Ovary (tissue), 9 donors: Measurements from ENCODE around the gene SLC1A5. TPM values are rescaled to one million over a fixed set of nuclear protein-coding genes. Genes with fewer than 3 reads are reported as not detected.
"Not testable (repeated sequence)": the region's sequence is repeated elsewhere in the genome, so short reads cannot be mapped to it uniquely, and the experiment has no call there.

Experiments used
- DNase-seq, 5 donors: peaks; one replicate each; pipeline ENCODE4 v3.0.0-alpha.2; 2019 to 2020
- H3K27ac ChIP-seq, 2 donors: fragments of 200-600 bp; one replicate each; pipeline versions ENCODE4 v1.5.1 to v1.8.0; 2019 to 2022
- H3K27me3 ChIP-seq: fragments of 200-600 bp; one replicate; pipeline ENCODE4 v1.8.0; 2022
- H3K36me3 ChIP-seq: fragments of 200-600 bp; sonication (generic); one replicate; pipeline ENCODE4 v1.5.1; 2019
- H3K4me1 ChIP-seq: one replicate; pipeline ENCODE4 v1.8.1; 2013; ENCODE audit warnings: mild to moderate bottlenecking, moderate library complexity; ENCODE audit not compliant: insufficient read depth
- H3K4me3 ChIP-seq: fragments of 200-600 bp; sonication (generic); one replicate; pipeline ENCODE4 v1.5.1; 2017
- H3K9me3 ChIP-seq, 2 donors: fragments of 200-600 bp in 1 of 2; sonication (generic) in 1 of 2; one replicate each; pipeline versions ENCODE4 v1.5.1 to v1.8.1; 2013 to 2019; ENCODE audit warnings: mild to moderate bottlenecking in 1 of 2, moderate library complexity in 1 of 2
- EP300 ChIP-seq: sonication (generic); formaldehyde crosslinking; IDR thresholded peaks from one replicate; pipeline ENCODE4 v1.6.1; 2017; ENCODE audit warnings: antibody characterized with exemption
- POLR2A ChIP-seq: fragments of 450-650 bp; IDR thresholded peaks from one replicate; pipeline ENCODE4 v1.6.1; 2017; ENCODE audit warnings: antibody characterized with exemption, mild to moderate bottlenecking, moderate library complexity
- WGBS, 3 donors: extraction: QIAGEN DNeasy Blood & Tissue Kit in 1 of 3; methylation state at CpG; one replicate each; pipeline versions ENCODE4 v1.1.5 to v1.1.7; 2013 to 2017; 5-methylcytosine and 5-hydroxymethylcytosine counted together
- intact Hi-C, 4 donors: fragments of 100-400 bp; cut with DNase I; formaldehyde crosslinking; loops; one replicate each; pipeline versions ENCODE4 v1.11.0 to v1.15.1; 2022 to 2023
- polyA plus RNA-seq, 2 donors: library from polyadenylated mRNA; stranded (reverse); fragments of 200-250 nt in 1 of 2; fragments of 350-450 nt in 1 of 2; fragmentation: Illumina TruSeq in 1 of 2; extraction: RNeasy Lipid Tissue Mini Kit (QIAGEN cat#74804) in 1 of 2; gene quantifications; one replicate each; pipeline ENCODE4 v1.2.3, GENCODE V29; 2013 to 2014
- total RNA-seq, 7 donors: library from RNA; depleted of rRNA in 2 of 7; stranded (reverse); fragments of >200 nt in 2 of 7; fragmentation: NEBNext Ultra II Directional in 3 of 7; extraction: Animal tissue kit (Norgen Biotek cat#: 25700) in 3 of 7; gene quantifications; one replicate each; pipeline versions ENCODE4 v1.1.0 to v1.2.4, GENCODE V29; 2016 to 2023
- TF ChIP-seq, protein P1 (sequence below), 3 donors: fragments of 450-650 bp in 2 of 3; fragments of 200-600 bp in 1 of 3; IDR thresholded peaks; one replicate each; pipeline versions ENCODE4 v1.5.1 to v1.8.0; 2016 to 2022; ENCODE audit warnings: antibody characterized with exemption in 3 of 3, mild to moderate bottlenecking in 1 of 3
- donor health status: DM: no; HTN: no; CAD: no; lungs with moderate emphysema.
- donor health status: DM: no; HTN: no; CAD: no.
- donor health status: Bipolar disorder and iron deficiency.
- donor health status: DM: yes; HTN: yes; CAD: no.
- donor health status: DM: no; HTN: no; CAD: no.
- donor health status: DM: yes; HTN: yes; CAD: no.

Gene SLC1A5
- total and polyA plus RNA-seq, 9 donors = 26.8 to 339 (median 61.6) TPM

- TF ChIP-seq EP300 = no peak
- TF ChIP-seq, protein P1, sequence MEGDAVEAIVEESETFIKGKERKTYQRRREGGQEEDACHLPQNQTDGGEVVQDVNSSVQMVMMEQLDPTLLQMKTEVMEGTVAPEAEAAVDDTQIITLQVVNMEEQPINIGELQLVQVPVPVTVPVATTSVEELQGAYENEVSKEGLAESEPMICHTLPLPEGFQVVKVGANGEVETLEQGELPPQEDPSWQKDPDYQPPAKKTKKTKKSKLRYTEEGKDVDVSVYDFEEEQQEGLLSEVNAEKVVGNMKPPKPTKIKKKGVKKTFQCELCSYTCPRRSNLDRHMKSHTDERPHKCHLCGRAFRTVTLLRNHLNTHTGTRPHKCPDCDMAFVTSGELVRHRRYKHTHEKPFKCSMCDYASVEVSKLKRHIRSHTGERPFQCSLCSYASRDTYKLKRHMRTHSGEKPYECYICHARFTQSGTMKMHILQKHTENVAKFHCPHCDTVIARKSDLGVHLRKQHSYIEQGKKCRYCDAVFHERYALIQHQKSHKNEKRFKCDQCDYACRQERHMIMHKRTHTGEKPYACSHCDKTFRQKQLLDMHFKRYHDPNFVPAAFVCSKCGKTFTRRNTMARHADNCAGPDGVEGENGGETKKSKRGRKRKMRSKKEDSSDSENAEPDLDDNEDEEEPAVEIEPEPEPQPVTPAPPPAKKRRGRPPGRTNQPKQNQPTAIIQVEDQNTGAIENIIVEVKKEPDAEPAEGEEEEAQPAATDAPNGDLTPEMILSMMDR (IDR thresholded peaks at IDR 0.05) = no peak
- TF ChIP-seq POLR2A = no peak
- Histone ChIP-seq H3K4me3 (no peak overlapping the region), H3K36me3 (no peaks in the 10 kb centered on the region), H3K4me1 (peaks cover 4% of the 10 kb centered on the region), H3K27ac (no peak overlapping the region), H3K9me3 (no peaks in the 10 kb centered on the region), H3K27me3 (no peaks in the 10 kb centered on the region)
- intact Hi-C loops = no loop called here
- WGBS, 3 donors = 79 to 82% (median 82%) methylated on average over 5 of the region's 5 CpGs
- DNase-seq = no peak
These were observed 40.1 kb upstream of the SLC1A5 start for GRCh38 chr19:46828484-46828883.

DNA sequence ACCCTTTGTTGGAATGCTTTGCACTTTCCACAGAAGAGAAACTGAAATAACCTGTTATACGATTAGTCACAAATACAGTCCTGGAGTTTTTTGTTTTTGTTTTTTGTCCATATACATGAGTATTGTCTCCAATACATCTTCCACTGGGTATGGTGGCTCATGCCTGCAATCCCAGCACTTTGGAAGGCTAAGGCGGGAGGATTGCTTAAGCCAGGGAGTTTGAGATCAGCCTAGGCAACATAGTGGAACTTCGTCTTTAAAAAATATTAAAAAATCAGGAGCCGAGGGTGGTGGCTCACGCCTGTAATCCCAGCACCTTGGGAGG, 37.3 kb upstream of the SLC1A5 start:
- WGBS, 3 donors = 68 to 81% (median 73%) methylated on average over 5 of the region's 5 CpGs

GRCh38 chr19:46824890-46825730, 36.7 kb upstream of the SLC1A5 start:
- intact Hi-C loops = no loop called here
- WGBS, 3 donors = 78 to 82% (median 79%) methylated on average over 21 of the region's 21 CpGs
- Histone ChIP-seq H3K36me3 (no peaks in the 10 kb centered on the region), H3K4me1 (peaks cover 4% of the 10 kb centered on the region), H3K4me3 (no peak overlapping the region), H3K9me3 (no peaks in the 10 kb centered on the region), H3K27ac (no peak overlapping the region), H3K27me3 (no peaks in the 10 kb centered on the region)
- no peak for DNase-seq
- no peak for TF ChIP-seq POLR2A
- TF ChIP-seq, protein P1 (IDR thresholded peaks at IDR 0.05) = no peak
- no peak for TF ChIP-seq EP300

More for the DNA sequence above, 37.3 kb upstream of the SLC1A5 start:
- H3K4me3 ChIP-seq = no peak overlapping the region
- peaks cover 4% of the 10 kb centered on the region for H3K4me1 ChIP-seq
- intact Hi-C loops = no loop called here
- no peaks in the 10 kb centered on the region for H3K9me3 ChIP-seq
- H3K27ac ChIP-seq = no peak overlapping the region
- DNase-seq = no peak
- TF ChIP-seq, protein P1 (IDR thresholded peaks at IDR 0.05) = no peak
- TF ChIP-seq EP300 (no peak), POLR2A (no peak)
- H3K36me3 ChIP-seq = no peaks in the 10 kb centered on the region
- no peaks in the 10 kb centered on the region for H3K27me3 ChIP-seq

DNA sequence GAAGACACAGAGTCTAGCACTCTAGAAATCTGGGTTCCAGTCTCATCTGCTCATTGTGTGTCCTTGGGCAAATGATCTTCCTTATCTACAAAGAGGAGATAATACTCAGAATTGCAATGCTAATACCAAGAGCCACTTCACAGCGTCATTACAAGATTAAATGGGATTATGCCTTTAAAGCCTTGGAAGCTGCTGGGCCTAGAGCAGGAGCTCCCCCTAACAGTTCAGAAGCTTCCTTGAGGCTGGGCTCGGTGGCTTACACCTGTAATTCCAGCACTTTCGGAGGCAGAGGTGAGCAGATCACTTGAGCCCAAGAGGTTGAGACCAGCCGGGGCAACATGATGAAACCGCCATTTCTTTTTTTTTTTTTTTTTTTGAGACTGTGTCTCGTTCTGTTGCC, 34.7 kb upstream of the SLC1A5 start:
- Histone ChIP-seq H3K27me3 (no peaks in the 10 kb centered on the region), H3K27ac (no peak overlapping the region), H3K36me3 (no peaks in the 10 kb centered on the region), H3K9me3 (no peaks in the 10 kb centered on the region), H3K4me1 (no peaks in the 10 kb centered on the region), H3K4me3 (no peak overlapping the region)
- no peak for DNase-seq
- intact Hi-C loops = no loop called here
- 74 to 79% (median 75%) methylated on average over 6 of the region's 6 CpGs for WGBS, 3 donors
- TF ChIP-seq POLR2A (no peak), EP300 (no peak)
- TF ChIP-seq, protein P1 (IDR thresholded peaks at IDR 0.05) = no peak

- DNase-seq, H3K27me3 ChIP-seq, H3K4me1 ChIP-seq, H3K9me3 ChIP-seq, intact Hi-C loops, H3K4me3 ChIP-seq, H3K36me3 ChIP-seq, H3K27ac ChIP-seq: not testable (repeated sequence)
- WGBS, 3 donors = 86 to 91% (median 91%) methylated on average over 4 of the region's 4 CpGs
These were observed 34.0 kb upstream of the SLC1A5 start for GRCh38 chr19:46822410-46822787.
